Right lobe of liver (tissue), 4 donors: ENCODE data around the gene COL11A2.

ENCODE experiments used
- POLR2A ChIP-seq: fragments of 450-650 bp; IDR thresholded peaks from one replicate; pipeline ENCODE4 v1.6.1; 2017; ENCODE audit warnings: antibody characterized with exemption, mild to moderate bottlenecking
- TF ChIP-seq, protein P1 (sequence below), 4 donors: fragments of 200-600 bp in 3 of 4; fragments of 450-650 bp in 1 of 4; IDR thresholded peaks; one replicate each; pipeline versions ENCODE4 v1.5.1 to v1.8.0; 2016 to 2022; ENCODE audit warnings: antibody characterized with exemption in 4 of 4, mild to moderate bottlenecking in 2 of 4
- donor health status: DM: no; HTN: no; CAD: no.
- donor health status: DM: no; HTN: no; CAD: no.
- donor health status: DM: no; HTN: yes; CAD: no.

GRCh38 chr6:33171016-33171879, 21.0 kb downstream of the COL11A2 start:
- no peak for TF ChIP-seq POLR2A
- TF ChIP-seq, protein P1, sequence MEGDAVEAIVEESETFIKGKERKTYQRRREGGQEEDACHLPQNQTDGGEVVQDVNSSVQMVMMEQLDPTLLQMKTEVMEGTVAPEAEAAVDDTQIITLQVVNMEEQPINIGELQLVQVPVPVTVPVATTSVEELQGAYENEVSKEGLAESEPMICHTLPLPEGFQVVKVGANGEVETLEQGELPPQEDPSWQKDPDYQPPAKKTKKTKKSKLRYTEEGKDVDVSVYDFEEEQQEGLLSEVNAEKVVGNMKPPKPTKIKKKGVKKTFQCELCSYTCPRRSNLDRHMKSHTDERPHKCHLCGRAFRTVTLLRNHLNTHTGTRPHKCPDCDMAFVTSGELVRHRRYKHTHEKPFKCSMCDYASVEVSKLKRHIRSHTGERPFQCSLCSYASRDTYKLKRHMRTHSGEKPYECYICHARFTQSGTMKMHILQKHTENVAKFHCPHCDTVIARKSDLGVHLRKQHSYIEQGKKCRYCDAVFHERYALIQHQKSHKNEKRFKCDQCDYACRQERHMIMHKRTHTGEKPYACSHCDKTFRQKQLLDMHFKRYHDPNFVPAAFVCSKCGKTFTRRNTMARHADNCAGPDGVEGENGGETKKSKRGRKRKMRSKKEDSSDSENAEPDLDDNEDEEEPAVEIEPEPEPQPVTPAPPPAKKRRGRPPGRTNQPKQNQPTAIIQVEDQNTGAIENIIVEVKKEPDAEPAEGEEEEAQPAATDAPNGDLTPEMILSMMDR (IDR thresholded peaks at IDR 0.05), result no peak
